HepG2 (cell line): ENCODE data around the gene SF3B6. TPM values are rescaled to one million over a fixed set of nuclear protein-coding genes. Genes with fewer than 3 reads are reported as not detected.

Source experiments
- CENPBD1 ChIP-seq: sonication (generic); formaldehyde crosslinking; IDR thresholded peaks from 2 replicates; pipeline ENCODE4 v1.8.0; 2022; ENCODE audit warnings: missing genetic modification reagents, low read depth, mild to moderate bottlenecking, borderline replicate concordance
- EZH2 ChIP-seq: conservative IDR thresholded peaks from 2 replicates; pipeline ENCODE4 v1.6.1; 2012; ENCODE audit warnings: mild to moderate bottlenecking, low read depth, low read length, moderate library complexity
- FOXJ3 ChIP-seq: sonication (generic); formaldehyde crosslinking; IDR thresholded peaks from 2 replicates; pipeline ENCODE4 v1.4.0; 2020; ENCODE audit warnings: missing genetic modification reagents, mild to moderate bottlenecking, borderline replicate concordance
- GATA4 ChIP-seq: sonication (generic); IDR thresholded peaks from 2 replicates; pipeline ENCODE4 v1.6.1; 2016; ENCODE audit warnings: antibody characterized with exemption, low read depth, borderline replicate concordance
- IKZF5 ChIP-seq: IDR thresholded peaks from 2 replicates; pipeline ENCODE4 v1.6.1; 2018; ENCODE audit warnings: missing genetic modification reagents, mild to moderate bottlenecking, missing compliant biosample characterization
- MTF1 ChIP-seq: sonication (generic); formaldehyde crosslinking; IDR thresholded peaks from 2 replicates; pipeline ENCODE4 v1.5.0; 2020; ENCODE audit warnings: missing genetic modification reagents
- RERE ChIP-seq: IDR thresholded peaks from 2 replicates; pipeline ENCODE4 v1.6.1; 2016; ENCODE audit warnings: low read depth, missing genetic modification reagents, missing compliant biosample characterization
- REXO4 ChIP-seq: sonication (generic); formaldehyde crosslinking; IDR thresholded peaks from 2 replicates; pipeline ENCODE4 v1.8.0; 2022; ENCODE audit warnings: missing genetic modification reagents, mild to moderate bottlenecking, borderline replicate concordance
- SNAPC2 ChIP-seq: sonication (generic); formaldehyde crosslinking; IDR thresholded peaks from 2 replicates; pipeline ENCODE4 v1.8.1; 2022; ENCODE audit warnings: mild to moderate bottlenecking, missing genetic modification reagents
- SOX5 ChIP-seq: IDR thresholded peaks from 2 replicates; pipeline ENCODE4 v1.6.1; 2016; ENCODE audit warnings: borderline replicate concordance
- SRSF9 ChIP-seq: fragments of 200-400 bp; formaldehyde crosslinking; IDR thresholded peaks from 2 replicates; pipeline ENCODE4 v1.6.1; 2018; ENCODE audit warnings: borderline replicate concordance, mild to moderate bottlenecking, low read depth, low read length; ENCODE audit not compliant: insufficient read depth, poor library complexity, severe bottlenecking
- STAT5B ChIP-seq: sonication (generic); formaldehyde crosslinking; IDR thresholded peaks from 2 replicates; pipeline ENCODE4 v1.4.0; 2020; ENCODE audit warnings: missing genetic modification reagents
- TP53 ChIP-seq: sonication (generic); formaldehyde crosslinking; conservative IDR thresholded peaks from 2 replicates; pipeline ENCODE4 v1.4.0; 2020; ENCODE audit warnings: missing genetic modification reagents
- ZNF143 ChIP-seq: sonication (generic); formaldehyde crosslinking; IDR thresholded peaks from 2 replicates; pipeline ENCODE4 v1.4.0; 2020; ENCODE audit warnings: missing genetic modification reagents
- ZNF234 ChIP-seq: sonication (generic); formaldehyde crosslinking; conservative IDR thresholded peaks from 2 replicates; pipeline ENCODE4 v1.5.1; 2020; ENCODE audit warnings: mild to moderate bottlenecking, missing genetic modification reagents
- ZNF253 ChIP-seq: sonication (generic); formaldehyde crosslinking; IDR thresholded peaks from 2 replicates; pipeline ENCODE4 v1.8.0; 2022; ENCODE audit warnings: mild to moderate bottlenecking, missing genetic modification reagents, borderline replicate concordance
- ZNF263 ChIP-seq: sonication (generic); formaldehyde crosslinking; IDR thresholded peaks from 2 replicates; pipeline ENCODE4 v1.4.0; 2020; ENCODE audit warnings: missing genetic modification reagents
- ZNF329 ChIP-seq: sonication (generic); formaldehyde crosslinking; IDR thresholded peaks from 2 replicates; pipeline ENCODE4 v1.9.0; 2021; ENCODE audit warnings: low read depth, mild to moderate bottlenecking, missing genetic modification reagents
- ZNF337 ChIP-seq: sonication (generic); formaldehyde crosslinking; IDR thresholded peaks from 2 replicates; pipeline ENCODE4 v1.5.1; 2020; ENCODE audit warnings: missing genetic modification reagents, low read depth, mild to moderate bottlenecking, borderline replicate concordance
- ZNF432 ChIP-seq: sonication (generic); formaldehyde crosslinking; IDR thresholded peaks from 2 replicates; pipeline ENCODE4 v1.5.0; 2020; ENCODE audit warnings: missing genetic modification reagents, mild to moderate bottlenecking, borderline replicate concordance
- ZNF530 ChIP-seq: sonication (generic); formaldehyde crosslinking; IDR thresholded peaks from 2 replicates; pipeline ENCODE4 v1.5.0; 2020; ENCODE audit warnings: low read depth, mild to moderate bottlenecking, missing genetic modification reagents
- ZNF772 ChIP-seq: sonication (generic); formaldehyde crosslinking; IDR thresholded peaks from 2 replicates; pipeline ENCODE4 v1.5.0; 2020; ENCODE audit warnings: mild to moderate bottlenecking, missing genetic modification reagents
- polyA plus RNA-seq, 8 experiments: library from polyadenylated mRNA; depleted of rRNA in 3 of 8; stranded (reverse) in 7 of 8; unstranded in 1 of 8; fragments of >200 nt; fragmentation: Illumina TruSeq in 4 of 8; extraction: Trizol in 4 of 8; gene quantifications; 2 replicates each; pipeline versions ENCODE4 v1.2.1 to v1.2.3, GENCODE V29; 2011 to 2016; ENCODE audit warnings: low read depth in 4 of 8, missing spikeins in 1 of 8, mixed read lengths in 1 of 8; ENCODE audit not compliant: insufficient read depth in 1 of 8
- total RNA-seq, 5 experiments: library from RNA; depleted of rRNA; stranded (reverse); fragments of >200 nt; fragmentation: Illumina TruSeq; extraction: Trizol; gene quantifications; 2 replicates each; pipeline ENCODE4 v1.2.3, GENCODE V29; 2016; ENCODE audit warnings: low read depth in 1 of 5
- TF ChIP-seq, protein P1 (sequence below): sonication (generic); formaldehyde crosslinking; IDR thresholded peaks from 2 replicates; pipeline ENCODE4 v1.8.0; 2022; ENCODE audit warnings: low read depth, missing genetic modification reagents

The SF3B6 gene
- total and polyA plus RNA-seq, 2 of the 13 experiments (the other 11 are each of a cell fraction or from before 2014, with no cell fraction given), result 177 to 182 TPM

GRCh38 chr2:24022324-24022974, 53.7 kb downstream of the SF3B6 start (continued):
- TF ChIP-seq ZNF234 (no peak), GATA4 (no peak), ZNF143 (CRISPR knock-in tag) (no peak), SOX5 (CRISPR knock-in tag) (peak; percentile 80), ZNF329 (CRISPR knock-in tag) (no peak), ZNF253 (CRISPR knock-in tag) (no peak), CENPBD1 (CRISPR knock-in tag) (no peak), SRSF9 (no peak), REXO4 (CRISPR knock-in tag) (no peak), SNAPC2 (CRISPR knock-in tag) (no peak), ZNF337 (no peak), IKZF5 (peak; percentile 58; the same call in 1 of the 2 replicates), FOXJ3 (no peak), MTF1 (CRISPR knock-in tag) (no peak), ZNF432 (CRISPR knock-in tag) (no peak), RERE (peak; percentile 72), ZNF772 (CRISPR knock-in tag) (no peak; the same call in 1 of the 2 replicates), ZNF263 (CRISPR knock-in tag) (no peak), STAT5B (CRISPR knock-in tag) (no peak), ZNF530 (CRISPR knock-in tag) (no peak), EZH2 (no peak), TP53 (CRISPR knock-in tag) (no peak)
- TF ChIP-seq, protein P1, sequence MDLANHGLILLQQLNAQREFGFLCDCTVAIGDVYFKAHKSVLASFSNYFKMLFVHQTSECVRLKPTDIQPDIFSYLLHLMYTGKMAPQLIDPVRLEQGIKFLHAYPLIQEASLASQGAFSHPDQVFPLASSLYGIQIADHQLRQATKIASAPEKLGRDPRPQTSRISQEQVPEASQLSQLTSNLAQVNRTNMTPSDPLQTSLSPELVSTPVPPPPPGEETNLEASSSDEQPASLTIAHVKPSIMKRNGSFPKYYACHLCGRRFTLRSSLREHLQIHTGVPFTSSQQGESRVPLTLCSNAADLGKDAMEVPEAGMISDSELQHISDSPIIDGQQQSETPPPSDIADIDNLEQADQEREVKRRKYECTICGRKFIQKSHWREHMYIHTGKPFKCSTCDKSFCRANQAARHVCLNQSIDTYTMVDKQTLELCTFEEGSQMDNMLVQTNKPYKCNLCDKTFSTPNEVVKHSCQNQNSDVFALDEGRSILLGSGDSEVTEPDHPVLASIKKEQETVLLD (CRISPR knock-in tag), result no peak
